Kidney glomerular epithelial cell (primary cell): Measurements from ENCODE around the gene RPL28.
"Not testable (repeated sequence)": the region's sequence is repeated elsewhere in the genome, so short reads cannot be mapped to it uniquely, and the experiment has no call there.

Experiments used
- DNase-seq: peaks from one replicate; lab custom pipeline; 2025; lab: John Stamatoyannopoulos, UW

RPL28 gene

DNA sequence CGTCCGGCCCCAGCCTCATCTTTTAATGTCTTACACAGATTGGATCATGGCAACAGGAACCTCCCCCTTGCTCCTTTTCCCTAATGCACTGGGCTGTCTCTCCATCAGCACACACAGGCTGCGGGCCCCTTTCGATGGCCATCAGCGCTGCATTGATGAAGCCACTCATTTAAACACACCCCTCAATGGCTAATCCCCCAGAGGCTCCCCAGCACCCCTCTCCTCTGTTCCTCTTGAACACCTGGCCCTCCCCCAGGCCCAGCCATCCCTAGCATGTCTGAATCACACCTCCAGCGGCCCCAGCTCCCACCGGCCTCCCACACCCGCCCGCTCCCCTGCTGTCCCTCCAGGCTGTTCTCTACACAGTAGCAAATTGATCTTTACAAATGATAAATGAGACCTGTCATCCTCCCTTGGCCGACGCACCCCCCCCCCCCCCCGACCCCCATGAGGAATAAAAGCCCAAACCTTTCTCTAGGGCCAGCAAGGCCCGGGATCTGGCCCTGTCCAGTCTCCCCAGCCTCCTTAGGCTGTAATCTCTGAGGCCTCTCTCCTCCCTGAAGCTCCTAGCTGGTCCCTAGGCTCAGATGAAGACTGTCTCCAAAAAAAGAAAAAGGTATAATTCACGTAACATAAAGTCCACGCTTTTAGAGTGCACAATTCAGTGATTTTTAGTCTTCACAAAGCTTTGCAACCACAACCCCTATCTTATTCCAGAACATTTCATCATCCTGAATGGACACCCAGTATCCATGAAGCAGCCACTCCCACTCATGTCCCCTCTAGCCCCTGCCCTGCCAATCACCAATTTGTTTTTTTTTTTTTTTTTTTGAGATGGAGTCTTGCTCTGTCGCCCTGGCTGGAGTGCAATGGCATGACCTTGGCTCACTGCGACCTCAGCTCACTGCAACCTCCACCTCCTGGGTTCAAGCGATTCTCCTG, 7.4 kb downstream of the RPL28 start:
- peak; percentile 41 for DNase-seq

- no peak for DNase-seq
These were observed 12.6 kb downstream of the RPL28 start for GRCh38 chr19:55398200-55398925.

DNA sequence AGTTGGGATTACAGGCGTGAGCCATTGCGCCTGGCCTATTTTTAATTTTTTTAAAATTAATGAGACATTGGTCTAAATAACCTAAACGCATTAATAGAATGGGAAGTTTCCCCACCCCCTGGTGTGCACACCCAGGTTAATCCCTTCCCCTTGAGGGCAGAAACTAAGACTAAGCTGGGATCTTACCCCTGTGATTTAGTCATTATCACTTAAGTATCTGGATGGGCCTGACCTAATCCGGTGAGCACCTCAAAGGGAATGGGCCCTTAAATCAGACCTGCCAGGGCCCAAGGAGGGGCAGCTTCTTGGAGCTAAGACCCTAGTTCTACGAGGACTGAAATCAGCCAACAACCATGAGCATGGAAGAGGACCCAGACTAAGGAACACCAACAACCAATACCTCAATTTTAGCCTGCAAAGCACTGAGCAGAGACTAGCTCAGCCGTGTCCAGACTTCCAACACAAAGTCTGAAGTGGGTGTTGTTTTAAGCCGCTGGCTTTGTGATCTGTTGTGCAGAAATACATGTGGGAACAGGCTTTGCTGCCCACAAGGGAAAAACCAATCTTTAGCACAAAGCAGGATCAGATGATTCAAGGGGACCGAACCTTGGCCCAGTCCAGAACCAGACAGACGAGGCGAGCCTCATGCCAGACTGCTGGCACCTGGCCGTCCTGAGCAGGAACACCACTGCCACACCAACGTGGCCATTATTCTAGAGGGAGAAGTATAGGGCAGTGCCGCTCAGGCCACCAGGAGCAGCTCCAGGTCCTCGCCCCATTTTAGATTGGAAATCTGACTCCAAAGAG, 14.8 kb downstream of the RPL28 start:
- DNase-seq, result no peak

DNA sequence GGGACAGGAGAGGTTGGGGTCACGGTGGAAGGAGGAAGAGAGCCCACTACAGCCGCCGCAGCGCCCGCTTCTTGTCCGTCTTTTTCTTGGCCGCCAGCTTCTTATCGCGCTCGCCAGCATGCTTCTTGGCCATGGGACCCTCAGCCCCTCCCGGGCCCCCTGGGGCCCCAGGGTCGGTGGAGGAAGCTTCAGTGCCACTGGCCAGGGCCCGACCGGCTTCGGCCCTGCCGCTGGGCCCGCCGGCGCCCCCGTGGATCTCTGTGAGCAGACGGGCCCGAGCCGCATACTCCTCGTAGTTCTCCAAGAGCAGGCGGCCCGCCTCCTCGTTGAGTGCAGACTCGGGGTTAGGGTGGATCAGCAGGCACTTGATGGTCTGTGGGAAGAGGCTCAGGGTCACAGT, 15.7 kb downstream of the RPL28 start:
- DNase-seq, result not testable (repeated sequence)

DNA sequence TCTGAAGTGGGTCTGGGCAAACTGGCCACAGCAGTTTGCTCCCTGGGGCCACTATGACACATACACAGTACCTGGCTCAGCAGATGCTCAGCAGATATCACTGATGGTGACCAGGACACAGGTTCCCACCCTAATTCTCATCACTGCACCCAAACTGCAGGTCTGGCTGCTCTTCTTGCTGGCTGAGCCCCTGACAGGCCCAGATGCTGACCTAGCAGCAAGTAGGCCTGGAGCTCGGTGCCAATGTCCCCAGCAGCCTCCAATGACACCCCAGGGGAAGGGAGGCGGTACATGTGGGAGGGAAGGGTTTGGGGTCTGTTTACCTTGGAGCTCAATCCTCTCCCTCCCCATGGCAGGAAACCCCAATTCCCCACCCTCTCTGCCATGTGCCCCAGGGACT, 16.8 kb downstream of the RPL28 start:
- DNase-seq, result no peak

- DNase-seq, result no peak
These were observed 19.9 kb downstream of the RPL28 start for GRCh38 chr19:55405638-55406037.

DNA sequence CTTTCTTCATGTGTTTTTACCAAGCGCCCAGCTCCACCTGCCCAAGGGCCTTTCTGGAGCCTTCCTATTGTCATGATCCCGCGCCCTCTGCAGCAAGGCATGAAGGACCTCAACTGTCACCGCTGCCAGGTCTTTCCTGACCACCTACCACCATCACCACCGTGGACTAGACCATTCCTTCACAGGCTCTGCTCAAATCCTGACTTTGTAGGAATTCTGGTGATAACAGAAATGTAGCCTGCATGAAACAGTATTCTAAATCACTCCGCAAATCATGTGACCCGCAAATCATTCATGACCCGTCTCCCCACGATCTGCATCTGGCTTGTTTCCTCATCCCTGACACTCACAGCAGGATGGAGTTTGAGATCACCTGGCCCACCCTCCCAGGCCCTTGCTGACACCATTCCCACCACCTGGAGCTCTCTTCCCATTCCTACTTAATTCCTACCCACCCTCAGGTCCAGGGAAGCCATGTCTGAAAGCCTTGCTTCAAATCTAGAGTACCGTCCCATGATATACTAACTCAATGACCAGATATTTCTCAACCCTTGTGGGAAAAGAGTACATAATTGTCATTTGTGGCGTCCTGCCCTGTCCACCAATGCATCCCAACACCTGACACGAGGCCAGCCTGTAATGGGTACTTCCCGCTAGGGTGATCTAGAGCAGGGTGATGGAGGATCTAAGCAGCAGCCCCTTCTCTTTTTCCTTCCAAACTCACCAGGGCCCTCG, 20.5 kb downstream of the RPL28 start:
- DNase-seq, result no peak

DNA sequence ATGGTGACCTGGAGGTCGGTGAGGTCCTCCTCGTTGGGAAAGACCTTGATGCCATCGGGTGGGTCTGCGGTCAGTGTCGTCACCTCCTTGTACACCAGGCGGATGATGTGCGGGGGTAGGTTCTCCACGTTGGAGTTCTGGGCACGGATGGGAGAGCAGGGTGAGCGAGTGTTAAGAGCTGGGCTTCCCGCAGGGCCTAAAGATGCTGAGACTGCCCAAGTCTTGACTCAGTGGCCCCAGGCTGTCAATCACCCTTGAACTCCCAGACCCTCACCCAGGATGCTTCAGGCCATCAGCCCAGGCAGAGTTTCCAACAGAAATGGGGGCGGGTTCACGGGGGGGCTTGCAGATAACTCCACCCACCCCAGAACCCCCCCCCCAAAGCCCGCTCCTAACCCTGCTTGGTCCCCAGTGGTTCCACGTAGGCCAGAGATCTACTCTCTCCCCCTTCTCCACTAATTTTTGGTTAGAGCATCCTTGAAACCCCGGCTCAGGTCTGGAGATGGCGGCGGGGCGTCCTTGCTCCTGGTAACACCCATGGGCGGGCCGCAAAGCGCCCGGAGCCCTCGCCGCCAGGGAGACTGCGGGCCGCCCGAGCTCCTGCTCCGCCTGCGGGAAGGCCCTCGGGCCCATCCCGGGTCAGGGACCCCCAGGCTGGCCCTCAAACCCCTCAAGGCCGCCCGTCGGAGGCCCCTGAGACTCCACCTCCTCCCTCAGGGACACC, 21.3 kb downstream of the RPL28 start:
- DNase-seq, result no peak

DNA sequence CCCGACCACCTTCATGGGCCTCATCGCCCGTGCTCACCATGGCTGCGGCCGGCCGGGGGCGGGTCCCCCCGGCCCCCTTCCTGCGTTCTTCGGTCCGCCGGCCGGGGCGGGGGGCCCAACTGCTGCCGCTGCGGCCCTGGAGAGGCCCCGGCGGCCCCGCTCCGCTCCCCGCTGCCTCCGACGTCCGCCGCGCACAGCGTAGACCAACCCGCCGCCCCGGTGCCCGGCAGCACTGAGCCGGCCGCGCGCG, 21.7 kb downstream of the RPL28 start, which contains the start of gene UBE2S:
TSS of gene UBE2S (minus strand) at position 239 of the 250 bp plus-strand sequence. CDS start at position 40, 199 bp downstream.
- DNase-seq, result not testable (repeated sequence)

DNA sequence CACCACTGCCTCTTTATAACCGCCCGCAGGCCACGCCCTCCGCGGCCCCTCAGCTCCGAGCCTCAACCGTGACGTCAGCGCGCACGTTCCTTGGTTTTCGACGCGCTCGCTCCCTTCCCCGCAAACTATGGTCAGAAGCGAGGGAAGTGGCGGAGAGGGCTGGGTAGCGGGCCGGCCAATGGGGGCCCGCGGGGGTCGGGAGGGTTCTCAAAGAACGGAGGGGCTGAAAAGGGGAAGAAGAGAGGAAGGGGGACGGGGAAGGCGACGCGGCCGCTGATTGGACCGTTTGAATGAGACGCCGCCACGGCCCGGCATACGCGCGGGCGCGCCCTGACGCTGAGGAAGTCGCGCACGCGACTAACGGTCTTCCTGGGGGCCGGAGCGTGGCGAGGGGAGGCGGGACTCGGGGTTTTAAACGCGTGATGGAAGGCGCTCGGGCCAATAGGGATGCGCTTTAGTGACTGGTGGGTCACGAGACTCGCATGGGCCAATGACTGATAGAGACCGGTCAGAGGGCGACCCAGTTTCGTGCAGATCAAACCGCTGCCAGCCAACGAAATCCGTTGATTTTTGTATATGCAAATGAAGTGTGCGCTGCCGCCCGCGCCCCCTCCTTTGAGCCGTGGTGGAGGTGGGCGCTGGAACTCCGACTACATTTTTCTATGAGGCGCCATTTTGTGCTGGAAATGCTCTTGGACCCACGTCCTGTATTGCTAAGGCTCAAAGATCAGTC, 22.2 kb downstream of the RPL28 start:
- peak; percentile 98 for DNase-seq

- no peak for DNase-seq
These were observed 22.8 kb downstream of the RPL28 start for GRCh38 chr19:55408533-55408872.

GRCh38 chr19:55409179-55409578, 23.4 kb downstream of the RPL28 start:
- DNase-seq, result not testable (repeated sequence)

DNA sequence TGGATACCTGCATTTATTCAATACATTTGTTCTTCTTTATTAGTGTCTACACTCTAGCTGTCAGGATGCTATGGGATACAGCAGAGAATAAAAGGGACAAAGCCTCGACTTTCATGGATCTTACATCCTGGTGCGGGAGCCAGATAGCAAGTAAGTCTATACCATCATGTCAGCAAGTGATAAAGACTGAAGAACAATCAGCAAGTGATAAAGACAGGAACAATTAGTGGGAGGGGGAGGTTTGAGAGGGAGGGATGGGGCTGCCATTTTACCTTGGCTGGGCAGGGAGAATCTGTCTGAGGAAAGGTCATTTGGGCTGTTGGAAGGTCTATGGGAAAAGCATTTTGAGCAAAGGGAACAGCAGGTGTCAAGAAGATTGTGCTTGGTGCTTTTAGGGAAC, 24.4 kb downstream of the RPL28 start:
- no peak for DNase-seq

DNA sequence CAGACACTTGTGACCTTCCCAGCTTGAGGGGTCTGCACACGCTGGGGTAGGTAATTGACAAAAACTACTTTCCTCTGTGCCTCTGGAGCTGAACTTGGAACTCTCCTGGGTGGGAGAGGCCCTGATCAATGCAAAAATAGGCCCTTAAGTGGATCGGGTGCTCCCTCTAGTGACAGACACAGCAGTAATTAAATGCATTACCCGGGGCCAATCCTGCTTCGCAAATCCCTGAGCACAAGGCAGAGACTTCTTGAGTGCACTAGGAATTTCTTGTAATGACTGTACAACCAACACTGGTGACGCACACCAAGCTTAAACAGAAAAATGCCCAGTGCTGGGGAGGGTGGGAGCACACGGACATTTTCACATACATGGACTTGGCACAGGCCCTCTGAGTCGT, 32.5 kb downstream of the RPL28 start:
- peak; percentile 53 for DNase-seq

DNA sequence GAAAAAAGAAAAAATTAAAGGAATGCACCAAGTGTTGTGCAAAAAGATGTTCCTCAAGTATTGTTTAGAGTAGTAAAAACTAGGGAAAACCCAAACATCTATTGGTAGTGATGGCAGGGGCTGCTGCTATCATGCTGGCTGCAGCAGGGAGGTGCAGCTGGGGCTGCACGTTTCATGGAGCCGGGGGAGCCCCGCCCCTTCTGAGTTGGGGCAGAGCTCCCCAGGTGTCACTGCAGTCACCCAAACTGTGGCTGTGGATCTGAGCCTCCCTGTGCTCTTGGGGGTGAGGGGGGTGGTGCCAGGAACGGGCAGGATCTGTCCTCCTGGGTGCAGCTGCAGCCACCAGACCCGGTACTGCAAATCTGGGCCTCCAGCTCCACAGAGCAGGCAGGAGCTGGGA, 33.4 kb downstream of the RPL28 start:
- no peak for DNase-seq

DNA sequence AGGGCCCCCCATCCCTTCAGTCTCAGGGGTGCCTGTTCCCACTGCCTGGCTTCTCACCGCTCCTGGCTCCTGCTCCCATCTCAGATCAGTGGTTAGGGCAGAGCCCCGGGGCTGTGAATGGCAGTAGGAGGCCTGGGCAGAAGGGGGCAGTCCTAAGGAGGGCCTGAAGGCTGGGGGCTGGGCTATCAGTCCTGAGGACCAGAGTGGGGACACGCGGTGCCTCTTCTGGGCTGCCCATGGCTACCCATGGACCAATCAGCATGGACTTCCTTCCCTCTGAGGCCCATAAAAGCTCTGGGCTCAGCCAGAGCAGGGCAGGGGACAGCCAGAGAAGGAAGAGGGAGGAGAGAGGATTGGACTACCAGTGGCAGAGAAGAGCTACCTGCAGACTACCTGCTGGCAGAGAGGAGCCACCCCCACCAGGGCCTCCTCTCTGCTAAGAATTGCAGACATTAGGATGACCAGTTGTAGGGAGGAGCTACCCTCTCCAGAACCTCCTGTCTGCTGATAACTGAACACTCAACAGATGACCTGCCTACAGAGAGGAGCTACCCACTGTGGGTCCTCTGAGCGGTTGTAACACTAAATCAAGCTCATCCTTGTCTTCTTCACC, 34.0 kb downstream of the RPL28 start:
- DNase-seq, result no peak

DNA sequence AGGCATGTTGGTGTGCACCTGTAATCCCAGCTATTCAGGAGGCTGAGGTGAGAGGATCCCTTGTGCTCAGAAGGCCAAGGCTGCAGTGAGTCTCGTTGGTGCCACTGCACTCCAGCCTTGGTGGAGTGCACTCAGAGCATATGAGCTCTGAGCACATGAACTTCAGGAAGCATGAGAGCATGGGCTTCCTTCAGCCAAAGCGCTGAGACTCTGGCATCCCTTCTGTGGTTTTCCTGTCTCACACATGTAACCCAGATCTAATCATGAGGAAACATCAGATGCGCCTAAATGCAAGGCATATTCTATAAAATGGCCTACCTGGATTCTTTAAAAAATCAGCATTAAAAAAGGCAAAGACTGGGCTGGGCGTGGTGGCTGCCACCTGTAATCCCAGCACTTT, 35.5 kb downstream of the RPL28 start:
- DNase-seq, result not testable (repeated sequence)

GRCh38 chr19:55423225-55424005, 37.7 kb downstream of the RPL28 start:
- no peak for DNase-seq

DNA sequence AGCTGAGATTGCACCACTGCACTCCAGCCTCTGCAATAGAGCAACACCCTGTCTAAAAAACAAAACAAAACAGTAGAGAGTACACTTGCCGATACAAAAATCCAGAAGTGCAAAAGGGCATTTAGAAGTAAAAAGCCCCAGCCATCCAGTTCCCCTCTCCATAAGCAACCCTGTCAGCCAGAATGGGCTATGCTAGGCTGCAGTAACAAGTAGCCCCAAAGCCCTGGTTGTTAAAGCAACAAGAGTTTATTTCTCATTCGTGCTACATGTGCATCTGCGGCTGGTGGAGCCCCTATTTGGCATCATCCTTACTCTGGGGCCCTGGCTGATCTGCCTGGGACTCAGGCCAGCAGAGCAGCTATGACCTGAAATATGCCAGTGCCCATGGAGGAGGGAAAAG, 38.8 kb downstream of the RPL28 start:
- no peak for DNase-seq
